GM23338 (cell line): Measurements from ENCODE around the gene PARVG. TPM values are rescaled to one million over a fixed set of nuclear protein-coding genes. Genes with fewer than 3 reads are reported as not detected.

Source experiments
- ATAC-seq: fragments of 200-7000 bp; cut with Tn5 transposase; 3 replicates; pipeline ENCODE4 v1.9.1; 2020
- DNase-seq: peaks from one replicate; pipeline ENCODE4 v3.0.0-alpha.2; 2015; ENCODE audit warnings: low spot score
- H2AFZ ChIP-seq: fragments of 200-600 bp; sonication (generic); 2 replicates; pipeline ENCODE4 v1.8.0; 2016; ENCODE audit warnings: antibody characterized with exemption, mild to moderate bottlenecking, moderate library complexity
- H3F3A ChIP-seq: fragments of 200-600 bp; sonication (generic); replicated peaks from 2 replicates; pipeline ENCODE4 v1.8.0; 2017; ENCODE audit warnings: antibody characterized with exemption, mixed run types, low read depth
- H3K27ac ChIP-seq: fragments of 200-600 bp; sonication (generic); 2 replicates; pipeline ENCODE4 v1.6.1; 2016; ENCODE audit warnings: low read depth
- H3K27me3 ChIP-seq: fragments of 200-600 bp; sonication (generic); 2 replicates; pipeline ENCODE4 v1.8.0; 2016; ENCODE audit warnings: mild to moderate bottlenecking, mixed run types, moderate library complexity; ENCODE audit not compliant: insufficient read depth
- H3K36me3 ChIP-seq: fragments of 200-600 bp; sonication (generic); 2 replicates; pipeline ENCODE4 v1.8.0; 2016; ENCODE audit warnings: mild to moderate bottlenecking; ENCODE audit not compliant: insufficient read depth
- H3K4me1 ChIP-seq: fragments of 200-600 bp; sonication (generic); 2 replicates; pipeline ENCODE4 v1.8.0; 2016; ENCODE audit warnings: mild to moderate bottlenecking, moderate library complexity; ENCODE audit not compliant: insufficient read depth
- H3K4me2 ChIP-seq: fragments of 200-600 bp; sonication (generic); 2 replicates; pipeline ENCODE4 v1.7.1; 2017; ENCODE audit warnings: mixed run types
- H3K4me3 ChIP-seq: fragments of 200-600 bp; sonication (generic); 2 replicates; pipeline ENCODE4 v1.6.1; 2016; ENCODE audit warnings: mixed run types
- H3K79me2 ChIP-seq: fragments of 200-600 bp; sonication (generic); replicated peaks from 2 replicates; pipeline ENCODE4 v1.8.0; 2017; ENCODE audit warnings: mild to moderate bottlenecking; ENCODE audit not compliant: insufficient read depth
- H3K9me2 ChIP-seq: fragments of 200-600 bp; sonication (generic); 2 replicates; pipeline ENCODE4 v1.8.0; 2017; ENCODE audit not compliant: insufficient read depth
- H4K20me1 ChIP-seq: fragments of 200-600 bp; sonication (generic); replicated peaks from 2 replicates; pipeline ENCODE4 v1.8.0; 2017; ENCODE audit warnings: mild to moderate bottlenecking; ENCODE audit not compliant: insufficient read depth
- H3K27ac Mint-ChIP-seq: 2 replicates; pipeline ENCODE4 v1.8.0; 2020; ENCODE audit warnings: inconsistent platforms, mild to moderate bottlenecking, moderate library complexity, mixed read lengths
- H3K27me3 Mint-ChIP-seq: 3 replicates; pipeline ENCODE4 v1.8.0; 2022; ENCODE audit warnings: low read depth, mild to moderate bottlenecking, moderate library complexity, mixed read lengths, inconsistent platforms; ENCODE audit not compliant: insufficient read depth, poor library complexity
- H3K36me3 Mint-ChIP-seq: 3 replicates; pipeline ENCODE4 v1.8.0; 2021; ENCODE audit warnings: low read depth, mild to moderate bottlenecking, inconsistent platforms, moderate library complexity, mixed read lengths
- H3K4me1 Mint-ChIP-seq: 3 replicates; pipeline ENCODE4 v1.8.0; 2020; ENCODE audit warnings: mild to moderate bottlenecking, inconsistent platforms, mixed read lengths
- H3K4me3 Mint-ChIP-seq: 3 replicates; pipeline ENCODE4 v1.8.0; 2021; ENCODE audit warnings: moderate library complexity, mild to moderate bottlenecking, inconsistent platforms, mixed read lengths
- H3K9me3 Mint-ChIP-seq: 3 replicates; pipeline ENCODE4 v1.8.0; 2020; ENCODE audit warnings: moderate library complexity, mild to moderate bottlenecking, inconsistent platforms, mixed read lengths
- CREB1 ChIP-seq: fragments of 250-450 bp; sonication (Bioruptor Pico); IDR thresholded peaks from 2 replicates; pipeline ENCODE4 v1.5.0; 2020; ENCODE audit warnings: low read depth, mild to moderate bottlenecking, moderate library complexity
- CTCF ChIP-seq, 2 experiments: fragments of 200-600 bp in 1 of 2; sonication (generic) in 1 of 2; conservative IDR thresholded peaks; 2 replicates each; pipeline versions ENCODE4 v1.5.1 to v1.6.1; 2016 to 2017; ENCODE audit warnings: antibody characterized with exemption in 2 of 2, low read depth in 2 of 2, mild to moderate bottlenecking in 2 of 2, moderate library complexity in 1 of 2
- ETS1 ChIP-seq: IDR thresholded peaks from 2 replicates; pipeline ENCODE4 v1.6.1; 2016; ENCODE audit warnings: antibody characterized with exemption
- EZH2 ChIP-seq: fragments of 200-600 bp; sonication (generic); IDR thresholded peaks from one replicate; pipeline ENCODE4 v1.8.0; 2017; ENCODE audit warnings: antibody characterized with exemption, mild to moderate bottlenecking, low read depth; ENCODE audit not compliant: unreplicated experiment
- EZH2phosphoT487 ChIP-seq: fragments of 200-600 bp; sonication (generic); IDR thresholded peaks from one replicate; pipeline ENCODE4 v1.8.1; 2018; ENCODE audit warnings: antibody characterized with exemption; ENCODE audit not compliant: unreplicated experiment
- JUNB ChIP-seq: IDR thresholded peaks from one replicate; pipeline ENCODE4 v1.6.1; 2016; ENCODE audit warnings: antibody characterized with exemption; ENCODE audit not compliant: unreplicated experiment
- NANOG ChIP-seq: IDR thresholded peaks from 2 replicates; pipeline ENCODE4 v1.6.1; 2016; ENCODE audit warnings: antibody characterized with exemption, borderline replicate concordance
- POLR2AphosphoS5 ChIP-seq: IDR thresholded peaks from 2 replicates; pipeline ENCODE4 v1.6.1; 2016; ENCODE audit warnings: antibody characterized with exemption, low read depth
- REST ChIP-seq: IDR thresholded peaks from one replicate; pipeline ENCODE4 v1.6.1; 2018; ENCODE audit warnings: antibody characterized with exemption; ENCODE audit not compliant: unreplicated experiment
- STAT1 ChIP-seq: IDR thresholded peaks from one replicate; pipeline ENCODE4 v1.6.1; 2016; ENCODE audit warnings: antibody characterized with exemption; ENCODE audit not compliant: unreplicated experiment
- ZNF114 ChIP-seq: fragments of 250-450 bp; sonication (Bioruptor Pico); IDR thresholded peaks from 2 replicates; pipeline ENCODE4 v1.5.0; 2020; ENCODE audit warnings: mild to moderate bottlenecking, moderate library complexity
- ZNF331 ChIP-seq: fragments of 250-450 bp; sonication (Bioruptor Pico); IDR thresholded peaks from 2 replicates; pipeline ENCODE4 v1.5.0; 2020; ENCODE audit warnings: low read depth, mild to moderate bottlenecking, moderate library complexity
- ZNF462 ChIP-seq: fragments of 250-450 bp; sonication (Bioruptor Pico); IDR thresholded peaks from 2 replicates; pipeline ENCODE4 v1.5.0; 2020; ENCODE audit warnings: mild to moderate bottlenecking, moderate library complexity
- polyA plus RNA-seq: library from polyadenylated mRNA; unstranded; fragments of >200 nt; fragmentation: Nextera tagmentation; extraction: Ambion mirVana; gene quantifications from 2 replicates; pipeline ENCODE4 v1.2.1, GENCODE V29; 2016
- total RNA-seq: library from RNA; depleted of rRNA; stranded (reverse); fragments of >200 nt; shearing (Covaris generic); gene quantifications from 2 replicates; pipeline ENCODE4 v1.2.3, GENCODE V29; 2014

The PARVG gene
- total and polyA plus RNA-seq, 2 experiments from 2014 or later: 0.14 to 0.31 TPM

- Mint-ChIP-seq H3K36me3 (peaks cover 30% of the 10 kb centered on the region), H3K27ac (no peak overlapping the region), H3K27me3 (peaks cover 12% of the 10 kb centered on the region), H3K4me1 (peaks cover 20% of the 10 kb centered on the region), H3K4me3 (no peak overlapping the region), H3K9me3 (peaks cover 32% of the 10 kb centered on the region)
- H3K27me3 ChIP-seq: no peaks in the 10 kb centered on the region
- no peak for TF ChIP-seq CTCF (conservative IDR thresholded peaks at IDR 0.05; ENCODE audit: low read depth in 2 of 2)
- TF ChIP-seq POLR2AphosphoS5: no peak
- no peak for TF ChIP-seq EZH2phosphoT487
- TF ChIP-seq CREB1 (CRISPR knock-in tag): no peak
- no peak for TF ChIP-seq EZH2
- no peak for TF ChIP-seq NANOG
- TF ChIP-seq STAT1: no peak
- TF ChIP-seq ZNF114: no peak
- no peak for TF ChIP-seq ZNF462 (CRISPR knock-in tag)
- TF ChIP-seq REST: no peak
- no peak for TF ChIP-seq ZNF331 (CRISPR knock-in tag)
- no peak for TF ChIP-seq ETS1
- TF ChIP-seq JUNB: no peak
- H3K79me2 ChIP-seq: no peaks in the 10 kb centered on the region
- H4K20me1 ChIP-seq: no peaks in the 10 kb centered on the region
- no peaks in the 10 kb centered on the region for H3F3A ChIP-seq
- ATAC-seq (no peak), DNase-seq (no peak)
- H3K4me3 ChIP-seq: no peak overlapping the region
- H2AFZ ChIP-seq: no peak overlapping the region
- H3K36me3 ChIP-seq: peaks cover 6% of the 10 kb centered on the region; the same call in 1 of the 2 replicates
- no peaks in the 10 kb centered on the region for H3K9me2 ChIP-seq
- H3K4me2 ChIP-seq: 0 out of 2 replicates have a peak overlapping the region, but pooled peaks have one; percentile 34
- H3K4me1 ChIP-seq: peaks cover 8% of the 10 kb centered on the region
- no peak overlapping the region for H3K27ac ChIP-seq
Observed at GRCh38 chr22:44131989-44132685, 48.6 kb upstream of the PARVG start.
